Erythroblast (primary cell): ENCODE data around the gene NUDT14.

Source experiments
- GATA1 ChIP-seq: IDR thresholded peaks from 2 replicates; pipeline ENCODE4 v1.6.1; 2011; ENCODE audit warnings: low read depth, mild to moderate bottlenecking, control low read depth, low read length, moderate library complexity
- POLR2A ChIP-seq: IDR thresholded peaks from 2 replicates; pipeline ENCODE4 v1.6.1; 2011; ENCODE audit warnings: mild to moderate bottlenecking, low read length

- TF ChIP-seq POLR2A (no peak), GATA1 (no peak)
These were observed 43.6 kb downstream of the NUDT14 start for GRCh38 chr14:105137481-105138020.
